Breast epithelium (tissue), 3 donors: ENCODE data around the gene SEC16A.

Experiments used
- POLR2AphosphoS5 ChIP-seq, 3 donors: sonication (generic); formaldehyde crosslinking; IDR thresholded peaks; one replicate each; pipeline ENCODE4 v1.6.1; 2017; ENCODE audit warnings: antibody characterized with exemption in 3 of 3
- TF ChIP-seq, protein P1 (sequence below), 3 donors: fragments of 450-650 bp; IDR thresholded peaks; one replicate each; pipeline ENCODE4 v1.5.1; 2016 to 2017; ENCODE audit warnings: antibody characterized with exemption in 3 of 3, mild to moderate bottlenecking in 3 of 3, moderate library complexity in 3 of 3

- TF ChIP-seq, protein P1, sequence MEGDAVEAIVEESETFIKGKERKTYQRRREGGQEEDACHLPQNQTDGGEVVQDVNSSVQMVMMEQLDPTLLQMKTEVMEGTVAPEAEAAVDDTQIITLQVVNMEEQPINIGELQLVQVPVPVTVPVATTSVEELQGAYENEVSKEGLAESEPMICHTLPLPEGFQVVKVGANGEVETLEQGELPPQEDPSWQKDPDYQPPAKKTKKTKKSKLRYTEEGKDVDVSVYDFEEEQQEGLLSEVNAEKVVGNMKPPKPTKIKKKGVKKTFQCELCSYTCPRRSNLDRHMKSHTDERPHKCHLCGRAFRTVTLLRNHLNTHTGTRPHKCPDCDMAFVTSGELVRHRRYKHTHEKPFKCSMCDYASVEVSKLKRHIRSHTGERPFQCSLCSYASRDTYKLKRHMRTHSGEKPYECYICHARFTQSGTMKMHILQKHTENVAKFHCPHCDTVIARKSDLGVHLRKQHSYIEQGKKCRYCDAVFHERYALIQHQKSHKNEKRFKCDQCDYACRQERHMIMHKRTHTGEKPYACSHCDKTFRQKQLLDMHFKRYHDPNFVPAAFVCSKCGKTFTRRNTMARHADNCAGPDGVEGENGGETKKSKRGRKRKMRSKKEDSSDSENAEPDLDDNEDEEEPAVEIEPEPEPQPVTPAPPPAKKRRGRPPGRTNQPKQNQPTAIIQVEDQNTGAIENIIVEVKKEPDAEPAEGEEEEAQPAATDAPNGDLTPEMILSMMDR (IDR thresholded peaks at IDR 0.05) = no peak
- no peak for TF ChIP-seq POLR2AphosphoS5 (IDR thresholded peaks at IDR 0.05)
Observed at GRCh38 chr9:136429683-136430491, 53.0 kb downstream of the SEC16A start.
